Urinary bladder (tissue), 2 donors: ENCODE data around the gene CMTR2. TPM values are rescaled to one million over a fixed set of nuclear protein-coding genes. Genes with fewer than 3 reads are reported as not detected.

ENCODE experiments used
- polyA plus RNA-seq: library from polyadenylated mRNA; stranded (reverse); fragments of 200-250 nt; gene quantifications from one replicate; pipeline ENCODE4 v1.2.3, GENCODE V29; 2013
- total RNA-seq: library from RNA; depleted of rRNA; stranded (reverse); fragments of >200 nt; gene quantifications from one replicate; pipeline ENCODE4 v1.2.3, GENCODE V29; 2014
- donor health status: healthy.

Gene CMTR2
- total and polyA plus RNA-seq, 2 donors = 8.6 to 57.1 TPM

Other genes with a start within 250 kb of the CMTR2 start
- gene HYDIN, start 58.7 kb downstream of the CMTR2 start, total RNA-seq = 6.8 TPM
- 0.15 TPM for gene HYDIN, start 58.7 kb downstream of the CMTR2 start, polyA plus RNA-seq
- 1.4 TPM for gene CALB2, start 69.3 kb upstream of the CMTR2 start, total RNA-seq
- gene CALB2, start 69.3 kb upstream of the CMTR2 start, polyA plus RNA-seq = 1.6 TPM
- gene TLE7, start 152.7 kb upstream of the CMTR2 start, total RNA-seq = not detected
- gene TLE7, start 152.7 kb upstream of the CMTR2 start, polyA plus RNA-seq = not detected
- gene ZNF23, start 172.8 kb upstream of the CMTR2 start, total RNA-seq = 14.3 TPM
- gene ZNF23, start 172.8 kb upstream of the CMTR2 start, polyA plus RNA-seq = 8.8 TPM
- gene ZNF19, start 199.9 kb upstream of the CMTR2 start, total RNA-seq = 6.0 TPM
- gene ZNF19, start 199.9 kb upstream of the CMTR2 start, polyA plus RNA-seq = 3.1 TPM
- gene CHST4, start 237.0 kb upstream of the CMTR2 start, total RNA-seq = not detected
- not detected for gene CHST4, start 237.0 kb upstream of the CMTR2 start, polyA plus RNA-seq